A204.1 (cell line): ENCODE results near the gene SHROOM2.
"Not testable (repeated sequence)": the region's sequence is repeated elsewhere in the genome, so short reads cannot be mapped to it uniquely, and the experiment has no call there.

Experiments used
- FAIRE-seq: peaks from 2 replicates; lab custom pipeline; 2012; peaks lifted over from hg19 to GRCh38; lab: Jason Lieb, UNC

The SHROOM2 gene

GRCh38 chrX:9829308-9830267, 43.4 kb downstream of the SHROOM2 start:
- FAIRE-seq: no peak

- FAIRE-seq: no peak
Measured at GRCh38 chrX:9832811-9833210, 46.6 kb downstream of the SHROOM2 start.

GRCh38 chrX:9835585-9836210, 49.5 kb downstream of the SHROOM2 start:
- no peak for FAIRE-seq

- FAIRE-seq: no peak
Measured at GRCh38 chrX:9842541-9842940, 56.3 kb downstream of the SHROOM2 start.

GRCh38 chrX:9844936-9845577, 58.8 kb downstream of the SHROOM2 start:
- no peak for FAIRE-seq

- no peak for FAIRE-seq
Measured at GRCh38 chrX:9845578-9845952, 59.3 kb downstream of the SHROOM2 start.

GRCh38 chrX:9846631-9847030, 60.4 kb downstream of the SHROOM2 start:
- no peak for FAIRE-seq

GRCh38 chrX:9847071-9847470, 60.8 kb downstream of the SHROOM2 start:
- FAIRE-seq: no peak

GRCh38 chrX:9848718-9849479, 62.7 kb downstream of the SHROOM2 start:
- no peak for FAIRE-seq

- FAIRE-seq: no peak
Measured at GRCh38 chrX:9851890-9852289, 65.7 kb downstream of the SHROOM2 start.

- no peak for FAIRE-seq
Measured at GRCh38 chrX:9853307-9853706, 67.1 kb downstream of the SHROOM2 start.

GRCh38 chrX:9855561-9856283, 69.5 kb downstream of the SHROOM2 start:
- FAIRE-seq: no peak

GRCh38 chrX:9856588-9856987, 70.4 kb downstream of the SHROOM2 start:
- no peak for FAIRE-seq

GRCh38 chrX:9857575-9858474, 71.6 kb downstream of the SHROOM2 start:
- FAIRE-seq: no peak

GRCh38 chrX:9858684-9859083, 72.5 kb downstream of the SHROOM2 start:
- FAIRE-seq: not testable (repeated sequence)

GRCh38 chrX:9859711-9860555, 73.7 kb downstream of the SHROOM2 start:
- no peak for FAIRE-seq

GRCh38 chrX:9860826-9861225, 74.6 kb downstream of the SHROOM2 start:
- FAIRE-seq: no peak

- no peak for FAIRE-seq
Measured at GRCh38 chrX:9861711-9862110, 75.5 kb downstream of the SHROOM2 start.

- no peak for FAIRE-seq
Measured at GRCh38 chrX:9862525-9862924, 76.3 kb downstream of the SHROOM2 start.

GRCh38 chrX:9862953-9863352, 76.7 kb downstream of the SHROOM2 start:
- no peak for FAIRE-seq
